ENCODE data around the gene ATP1A1. TPM values are rescaled to one million over a fixed set of nuclear protein-coding genes. Genes with fewer than 3 reads are reported as not detected.

The ATP1A1 gene
- polyA plus RNA-seq, 3 donors: 32.3 to 135 (median 32.7) TPM

DNA sequence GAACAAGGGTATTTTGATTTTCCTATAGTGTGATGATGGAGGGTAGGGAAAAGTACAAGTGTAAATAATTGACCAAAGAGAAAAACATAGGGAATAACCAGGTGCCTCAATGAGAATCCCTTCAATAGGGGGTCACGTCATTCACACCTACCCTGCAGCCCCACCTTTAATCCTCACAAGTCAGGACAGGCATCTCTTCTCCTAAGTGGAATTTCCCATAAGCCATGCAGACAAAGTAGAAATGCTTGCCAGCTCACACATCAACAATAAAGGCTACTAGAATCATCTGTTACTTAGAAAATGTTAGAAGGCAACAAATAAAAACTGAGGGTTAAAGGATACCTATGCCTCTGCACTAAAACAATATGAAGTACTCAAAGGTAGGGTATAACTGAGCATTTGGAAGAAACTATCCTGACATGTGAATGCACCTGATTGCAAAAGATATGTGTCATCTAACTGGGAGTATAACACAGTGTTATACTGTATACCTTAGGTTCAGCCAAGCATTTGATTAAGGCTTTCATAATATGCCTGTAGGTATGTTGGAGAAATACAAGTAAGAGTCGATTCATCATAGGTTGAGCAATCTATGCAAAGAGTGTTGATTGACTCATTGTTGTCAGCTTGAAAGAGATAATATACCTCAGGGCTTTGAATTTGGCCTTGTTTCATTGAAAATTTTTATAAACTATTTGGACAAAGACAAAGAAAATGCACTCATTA lies 32.4 kb upstream of the ATP1A1 start:
- intact Hi-C loops (cut with micrococcal nuclease): no loop called here
- no peak overlapping the region for H3K4me2 ChIP-seq (replicated peaks; ENCODE audit: extremely low read depth, low read length, poor library complexity, severe bottlenecking)
- no peaks in the 10 kb centered on the region for H3K79me2 ChIP-seq (ENCODE audit: insufficient read depth, low read length)

DNA sequence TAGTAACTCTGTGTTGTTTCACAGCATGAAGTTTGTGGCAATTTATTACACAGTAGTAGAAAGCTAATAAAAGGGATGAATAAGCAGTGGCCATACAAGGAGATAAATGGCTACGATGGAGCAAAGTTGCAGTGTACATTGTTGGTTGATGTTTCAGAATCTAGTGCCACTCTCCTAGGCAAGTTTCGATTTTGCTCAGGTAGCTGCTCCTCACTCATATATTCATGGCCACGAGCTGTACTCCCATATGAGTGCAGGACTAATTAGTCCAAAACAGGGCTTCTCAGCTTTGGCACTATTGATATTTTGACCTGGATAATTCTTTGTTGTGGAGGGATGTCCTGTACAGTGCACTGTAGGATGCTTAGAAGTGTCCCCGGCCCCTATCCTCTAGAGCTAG lies 30.0 kb upstream of the ATP1A1 start:
- no peak overlapping the region for H3K27ac Mint-ChIP-seq
- Histone ChIP-seq H3K27me3 (ENCODE audit: control insufficient read depth in 2 of 2, insufficient read depth in 2 of 2, low read length in 2 of 2) (no peaks in the 10 kb centered on the region), H3K79me2 (ENCODE audit: insufficient read depth, low read length) (no peaks in the 10 kb centered on the region), H3K4me3 (replicated peaks in 1 of 3; ENCODE audit: low read depth in 2 of 3, low read length in 3 of 3) (no peak overlapping the region), H3K36me3 (replicated peaks in 1 of 2; ENCODE audit: control insufficient read depth in 1 of 2, insufficient read depth in 2 of 2, low read length in 2 of 2) (no peaks in the 10 kb centered on the region), H3K27ac (ENCODE audit: low read depth in 1 of 2, low read length in 2 of 2) (no peak overlapping the region), H3K4me1 (ENCODE audit: control insufficient read depth in 1 of 2, insufficient read depth in 2 of 2, low read length in 2 of 2) (no peaks in the 10 kb centered on the region), H3K9ac (ENCODE audit: insufficient read depth, low read length, poor library complexity, severe bottlenecking) (no peak overlapping the region), H3K4me2 (replicated peaks; ENCODE audit: extremely low read depth, low read length, poor library complexity, severe bottlenecking) (no peak overlapping the region), H2AFZ (ENCODE audit: insufficient read depth, low read depth, low read length, poor library complexity, severe bottlenecking) (no peak overlapping the region), H3K9me3 (replicated peaks in 1 of 2; ENCODE audit: control insufficient read depth in 1 of 2, insufficient read depth in 1 of 2, low read length in 2 of 2) (no peaks in the 10 kb centered on the region), H4K20me1 (ENCODE audit: insufficient read depth, low read length) (no peaks in the 10 kb centered on the region)
- H3K36me3 Mint-ChIP-seq: no peaks in the 10 kb centered on the region
- peaks cover 2 to 12% (median 4%) of the 10 kb centered on the region in 3 donors for H3K27me3 Mint-ChIP-seq (ENCODE audit: low read depth in 3 of 3)
- 100% methylated on average over 2 of the region's 4 CpGs for WGBS (ENCODE audit: insufficient coverage)
- H3K4me3 Mint-ChIP-seq: no peak overlapping the region
- H3K9me3 Mint-ChIP-seq: peaks cover 0 to 3% (median 0%) of the 10 kb centered on the region in 7 donors
- TF ChIP-seq, protein P1, sequence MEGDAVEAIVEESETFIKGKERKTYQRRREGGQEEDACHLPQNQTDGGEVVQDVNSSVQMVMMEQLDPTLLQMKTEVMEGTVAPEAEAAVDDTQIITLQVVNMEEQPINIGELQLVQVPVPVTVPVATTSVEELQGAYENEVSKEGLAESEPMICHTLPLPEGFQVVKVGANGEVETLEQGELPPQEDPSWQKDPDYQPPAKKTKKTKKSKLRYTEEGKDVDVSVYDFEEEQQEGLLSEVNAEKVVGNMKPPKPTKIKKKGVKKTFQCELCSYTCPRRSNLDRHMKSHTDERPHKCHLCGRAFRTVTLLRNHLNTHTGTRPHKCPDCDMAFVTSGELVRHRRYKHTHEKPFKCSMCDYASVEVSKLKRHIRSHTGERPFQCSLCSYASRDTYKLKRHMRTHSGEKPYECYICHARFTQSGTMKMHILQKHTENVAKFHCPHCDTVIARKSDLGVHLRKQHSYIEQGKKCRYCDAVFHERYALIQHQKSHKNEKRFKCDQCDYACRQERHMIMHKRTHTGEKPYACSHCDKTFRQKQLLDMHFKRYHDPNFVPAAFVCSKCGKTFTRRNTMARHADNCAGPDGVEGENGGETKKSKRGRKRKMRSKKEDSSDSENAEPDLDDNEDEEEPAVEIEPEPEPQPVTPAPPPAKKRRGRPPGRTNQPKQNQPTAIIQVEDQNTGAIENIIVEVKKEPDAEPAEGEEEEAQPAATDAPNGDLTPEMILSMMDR (IDR thresholded peaks at IDR 0.05): no peak
- no peaks in the 10 kb centered on the region for H3K4me1 Mint-ChIP-seq
- no peak for DNase-seq
- intact Hi-C loops (cut with micrococcal nuclease): no loop called here

More for the DNA sequence above, 32.4 kb upstream of the ATP1A1 start:
- peaks cover 3 to 9% (median 6%) of the 10 kb centered on the region in 3 donors for H3K27me3 Mint-ChIP-seq (ENCODE audit: low read depth in 3 of 3)
- no peak overlapping the region for H3K27ac Mint-ChIP-seq
- WGBS (ENCODE audit: insufficient coverage): 93% methylated on average over 2 of the region's 2 CpGs
- H3K9me3 ChIP-seq (replicated peaks in 1 of 2; ENCODE audit: control insufficient read depth in 1 of 2, insufficient read depth in 1 of 2, low read length in 2 of 2): no peaks in the 10 kb centered on the region
- H4K20me1 ChIP-seq (ENCODE audit: insufficient read depth, low read length): no peaks in the 10 kb centered on the region
- H3K4me1 ChIP-seq (ENCODE audit: control insufficient read depth in 1 of 2, insufficient read depth in 2 of 2, low read length in 2 of 2): no peaks in the 10 kb centered on the region
- H3K27me3 ChIP-seq (ENCODE audit: control insufficient read depth in 2 of 2, insufficient read depth in 2 of 2, low read length in 2 of 2): no peaks in the 10 kb centered on the region
- H3K36me3 ChIP-seq (replicated peaks in 1 of 2; ENCODE audit: control insufficient read depth in 1 of 2, insufficient read depth in 2 of 2, low read length in 2 of 2): no peaks in the 10 kb centered on the region
- no peak overlapping the region for H2AFZ ChIP-seq (ENCODE audit: insufficient read depth, low read depth, low read length, poor library complexity, severe bottlenecking)
- no peaks in the 10 kb centered on the region for H3K4me1 Mint-ChIP-seq
- H3K9ac ChIP-seq (ENCODE audit: insufficient read depth, low read length, poor library complexity, severe bottlenecking): no peak overlapping the region
- H3K9me3 Mint-ChIP-seq: peaks cover 0 to 2% (median 0%) of the 10 kb centered on the region in 7 donors
- no peak overlapping the region for H3K4me3 Mint-ChIP-seq
- no peak overlapping the region for H3K27ac ChIP-seq (ENCODE audit: low read depth in 1 of 2, low read length in 2 of 2)
- DNase-seq: peak in 1 of 3 donors; percentile 8
- H3K4me3 ChIP-seq (replicated peaks in 1 of 3; ENCODE audit: low read depth in 2 of 3, low read length in 3 of 3): no peak overlapping the region
- TF ChIP-seq, protein P1 (IDR thresholded peaks at IDR 0.05): no peak
- no peaks in the 10 kb centered on the region for H3K36me3 Mint-ChIP-seq

All from CD14-positive monocyte (primary cell).